WI38 (cell line): Measurements from ENCODE around the gene CCDC71.
A peak's percentile ranks its signal among the peaks of the same experiment; 100 is the strongest.

Experiments
- H3K4me3 ChIP-seq: 2 replicates; pipeline ENCODE4 v1.5.1; 2011; ENCODE audit warnings: low read depth, mild to moderate bottlenecking, control low read depth, low read length
- CTCF ChIP-seq: IDR thresholded peaks from 2 replicates; pipeline ENCODE4 v1.5.1; 2012; ENCODE audit warnings: low read depth, mild to moderate bottlenecking, control low read depth, low read length

CCDC71 gene

GRCh38 chr3:49122451-49122850, 43.7 kb downstream of the CCDC71 start:
- TF ChIP-seq CTCF, result no peak

GRCh38 chr3:49122022-49122421, 44.1 kb downstream of the CCDC71 start:
- H3K4me3 ChIP-seq, result no peak overlapping the region
- TF ChIP-seq CTCF, result no peak

More at GRCh38 chr3:49122451-49122850, 43.7 kb downstream of the CCDC71 start:
- no peak overlapping the region for H3K4me3 ChIP-seq

GRCh38 chr3:49121132-49121736, 44.9 kb downstream of the CCDC71 start:
- peak overlapping the region; percentile 91 for H3K4me3 ChIP-seq
- no peak for TF ChIP-seq CTCF

GRCh38 chr3:49120438-49121131, 45.5 kb downstream of the CCDC71 start, which contains the start of gene USP19:
USP19 (minus strand) TSS chr3:49120823; CDS start chr3:49119145, 1,678 bp downstream.
- TF ChIP-seq CTCF, result no peak
- H3K4me3 ChIP-seq, result peak within 1 kb of the TSS; percentile 91

- TF ChIP-seq CTCF, result no peak
- peak overlapping the region; percentile 91 for H3K4me3 ChIP-seq
Observed at GRCh38 chr3:49120096-49120437, 46.1 kb downstream of the CCDC71 start.

GRCh38 chr3:49119439-49119838, 46.7 kb downstream of the CCDC71 start:
- TF ChIP-seq CTCF, result no peak
- peak overlapping the region; percentile 91 for H3K4me3 ChIP-seq

GRCh38 chr3:49119036-49119435, 47.1 kb downstream of the CCDC71 start:
- TF ChIP-seq CTCF, result no peak
- no peak overlapping the region for H3K4me3 ChIP-seq
